ENCODE results near the gene SORCS3.

DNA sequence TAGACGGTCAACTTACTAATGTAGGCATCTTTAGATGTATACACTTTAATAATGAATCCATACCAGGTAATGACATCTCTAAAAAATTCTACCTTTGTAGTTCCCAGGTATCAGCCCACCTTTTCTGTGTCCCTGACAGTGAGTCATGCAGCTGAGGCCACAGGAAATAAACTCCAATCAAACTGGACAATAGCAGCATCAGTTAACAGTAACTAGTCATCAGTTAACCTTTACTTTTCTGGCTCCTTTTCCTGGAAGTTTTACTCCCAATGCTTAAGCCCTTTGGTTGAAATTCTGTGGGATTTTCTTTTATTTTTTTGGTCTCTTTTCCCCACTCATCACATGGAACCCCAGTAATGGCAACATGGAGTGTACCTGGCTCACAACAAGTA, 617.6 kb downstream of the SORCS3 start:
- TF ChIP-seq, protein P1, sequence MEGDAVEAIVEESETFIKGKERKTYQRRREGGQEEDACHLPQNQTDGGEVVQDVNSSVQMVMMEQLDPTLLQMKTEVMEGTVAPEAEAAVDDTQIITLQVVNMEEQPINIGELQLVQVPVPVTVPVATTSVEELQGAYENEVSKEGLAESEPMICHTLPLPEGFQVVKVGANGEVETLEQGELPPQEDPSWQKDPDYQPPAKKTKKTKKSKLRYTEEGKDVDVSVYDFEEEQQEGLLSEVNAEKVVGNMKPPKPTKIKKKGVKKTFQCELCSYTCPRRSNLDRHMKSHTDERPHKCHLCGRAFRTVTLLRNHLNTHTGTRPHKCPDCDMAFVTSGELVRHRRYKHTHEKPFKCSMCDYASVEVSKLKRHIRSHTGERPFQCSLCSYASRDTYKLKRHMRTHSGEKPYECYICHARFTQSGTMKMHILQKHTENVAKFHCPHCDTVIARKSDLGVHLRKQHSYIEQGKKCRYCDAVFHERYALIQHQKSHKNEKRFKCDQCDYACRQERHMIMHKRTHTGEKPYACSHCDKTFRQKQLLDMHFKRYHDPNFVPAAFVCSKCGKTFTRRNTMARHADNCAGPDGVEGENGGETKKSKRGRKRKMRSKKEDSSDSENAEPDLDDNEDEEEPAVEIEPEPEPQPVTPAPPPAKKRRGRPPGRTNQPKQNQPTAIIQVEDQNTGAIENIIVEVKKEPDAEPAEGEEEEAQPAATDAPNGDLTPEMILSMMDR (IDR thresholded peaks at IDR 0.05; ENCODE audit: low read depth, low read length, missing input control): no peak
- TF ChIP-seq JUND (IDR thresholded peaks at IDR 0.05) (no peak), NR2F2 (IDR thresholded peaks at IDR 0.05) (no peak), TAF1 (conservative IDR thresholded peaks at IDR 0.05) (no peak), GABPA (IDR thresholded peaks at IDR 0.05 in 1 of 2, conservative IDR thresholded peaks at IDR 0.05 in 1 of 2) (no peak), SP1 (IDR thresholded peaks at IDR 0.05) (no peak), RAD21 (IDR thresholded peaks at IDR 0.05) (no peak), YY1 (IDR thresholded peaks at IDR 0.05) (no peak), EGR1 (IDR thresholded peaks at IDR 0.05; ENCODE audit: low read depth in 2 of 2) (no peak), HNF4A (conservative IDR thresholded peaks at IDR 0.05) (no peak)
- TF ChIP-seq, protein P2, sequence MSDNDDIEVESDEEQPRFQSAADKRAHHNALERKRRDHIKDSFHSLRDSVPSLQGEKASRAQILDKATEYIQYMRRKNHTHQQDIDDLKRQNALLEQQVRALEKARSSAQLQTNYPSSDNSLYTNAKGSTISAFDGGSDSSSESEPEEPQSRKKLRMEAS (IDR thresholded peaks at IDR 0.05): no peak
- TF ChIP-seq, protein P3, sequence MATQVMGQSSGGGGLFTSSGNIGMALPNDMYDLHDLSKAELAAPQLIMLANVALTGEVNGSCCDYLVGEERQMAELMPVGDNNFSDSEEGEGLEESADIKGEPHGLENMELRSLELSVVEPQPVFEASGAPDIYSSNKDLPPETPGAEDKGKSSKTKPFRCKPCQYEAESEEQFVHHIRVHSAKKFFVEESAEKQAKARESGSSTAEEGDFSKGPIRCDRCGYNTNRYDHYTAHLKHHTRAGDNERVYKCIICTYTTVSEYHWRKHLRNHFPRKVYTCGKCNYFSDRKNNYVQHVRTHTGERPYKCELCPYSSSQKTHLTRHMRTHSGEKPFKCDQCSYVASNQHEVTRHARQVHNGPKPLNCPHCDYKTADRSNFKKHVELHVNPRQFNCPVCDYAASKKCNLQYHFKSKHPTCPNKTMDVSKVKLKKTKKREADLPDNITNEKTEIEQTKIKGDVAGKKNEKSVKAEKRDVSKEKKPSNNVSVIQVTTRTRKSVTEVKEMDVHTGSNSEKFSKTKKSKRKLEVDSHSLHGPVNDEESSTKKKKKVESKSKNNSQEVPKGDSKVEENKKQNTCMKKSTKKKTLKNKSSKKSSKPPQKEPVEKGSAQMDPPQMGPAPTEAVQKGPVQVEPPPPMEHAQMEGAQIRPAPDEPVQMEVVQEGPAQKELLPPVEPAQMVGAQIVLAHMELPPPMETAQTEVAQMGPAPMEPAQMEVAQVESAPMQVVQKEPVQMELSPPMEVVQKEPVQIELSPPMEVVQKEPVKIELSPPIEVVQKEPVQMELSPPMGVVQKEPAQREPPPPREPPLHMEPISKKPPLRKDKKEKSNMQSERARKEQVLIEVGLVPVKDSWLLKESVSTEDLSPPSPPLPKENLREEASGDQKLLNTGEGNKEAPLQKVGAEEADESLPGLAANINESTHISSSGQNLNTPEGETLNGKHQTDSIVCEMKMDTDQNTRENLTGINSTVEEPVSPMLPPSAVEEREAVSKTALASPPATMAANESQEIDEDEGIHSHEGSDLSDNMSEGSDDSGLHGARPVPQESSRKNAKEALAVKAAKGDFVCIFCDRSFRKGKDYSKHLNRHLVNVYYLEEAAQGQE (IDR thresholded peaks at IDR 0.05): no peak
- TF ChIP-seq, protein P4, sequence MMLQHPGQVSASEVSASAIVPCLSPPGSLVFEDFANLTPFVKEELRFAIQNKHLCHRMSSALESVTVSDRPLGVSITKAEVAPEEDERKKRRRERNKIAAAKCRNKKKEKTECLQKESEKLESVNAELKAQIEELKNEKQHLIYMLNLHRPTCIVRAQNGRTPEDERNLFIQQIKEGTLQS (IDR thresholded peaks at IDR 0.05): no peak
- TF ChIP-seq, protein P5, sequence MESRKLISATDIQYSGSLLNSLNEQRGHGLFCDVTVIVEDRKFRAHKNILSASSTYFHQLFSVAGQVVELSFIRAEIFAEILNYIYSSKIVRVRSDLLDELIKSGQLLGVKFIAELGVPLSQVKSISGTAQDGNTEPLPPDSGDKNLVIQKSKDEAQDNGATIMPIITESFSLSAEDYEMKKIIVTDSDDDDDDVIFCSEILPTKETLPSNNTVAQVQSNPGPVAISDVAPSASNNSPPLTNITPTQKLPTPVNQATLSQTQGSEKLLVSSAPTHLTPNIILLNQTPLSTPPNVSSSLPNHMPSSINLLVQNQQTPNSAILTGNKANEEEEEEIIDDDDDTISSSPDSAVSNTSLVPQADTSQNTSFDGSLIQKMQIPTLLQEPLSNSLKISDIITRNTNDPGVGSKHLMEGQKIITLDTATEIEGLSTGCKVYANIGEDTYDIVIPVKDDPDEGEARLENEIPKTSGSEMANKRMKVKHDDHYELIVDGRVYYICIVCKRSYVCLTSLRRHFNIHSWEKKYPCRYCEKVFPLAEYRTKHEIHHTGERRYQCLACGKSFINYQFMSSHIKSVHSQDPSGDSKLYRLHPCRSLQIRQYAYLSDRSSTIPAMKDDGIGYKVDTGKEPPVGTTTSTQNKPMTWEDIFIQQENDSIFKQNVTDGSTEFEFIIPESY (IDR thresholded peaks at IDR 0.05): no peak
